HCT116 (cell line): ENCODE measurements around the gene ITPKB. TPM values are rescaled to one million over a fixed set of nuclear protein-coding genes. Genes with fewer than 3 reads are reported as not detected.

Experiments
- ATAC-seq: fragments of 200-7000 bp; cut with Tn5 transposase; 2 replicates; pipeline ENCODE4 v1.9.1; 2020; ENCODE audit warnings: mild to moderate bottlenecking, moderate library complexity
- BruUV-seq: library from RNA; stranded (reverse); fragments of 400-500 nt; replicated peaks from 2 replicates; lab custom pipeline; 2021; lab: Mats Ljungman, UMichigan
- CTCF ChIA-PET: fragments of 300-600 bp; sonication (Branson Sonifier 250); formaldehyde crosslinking; loops from one replicate; lab custom pipeline; 2021; ENCODE audit warnings: antibody characterized with exemption; lab: Charles Lee
- POLR2A ChIA-PET: fragments of 300-600, 350-600 bp; sonication (Branson Sonifier 250); formaldehyde crosslinking; loops from one replicate; lab custom pipeline; 2021; ENCODE audit warnings: antibody characterized with exemption; lab: Charles Lee
- RAD21 ChIA-PET, 2 experiments: fragments of 300-600 bp; sonication (Branson Sonifier 250); formaldehyde crosslinking; loops; one replicate each; lab custom pipeline; 2023; ENCODE audit warnings: low total read pairs in 2 of 2; ENCODE audit not compliant: uncharacterized antibody in 2 of 2, unreplicated experiment in 2 of 2, low non-redundant PET in 1 of 2; lab: Charles Lee
- DNase-seq: peaks from one replicate; pipeline ENCODE4 v3.0.0-alpha.2; 2010; ENCODE audit warnings: low read depth, low spot score
- H2AFZ ChIP-seq: fragments of 200-600 bp; shearing (Covaris generic), sonication (generic); 2 replicates; pipeline ENCODE4 v1.6.1; 2017; ENCODE audit warnings: low read depth, mixed run types, mixed read lengths, antibody characterized with exemption, low read length; ENCODE audit not compliant: poor library complexity, severe bottlenecking
- H3K27ac ChIP-seq: 2 replicates; pipeline ENCODE4 v1.5.1; 2012; ENCODE audit warnings: low read depth, low read length
- H3K27me3 ChIP-seq: fragments of 200-600 bp; sonication (generic); 2 replicates; pipeline ENCODE4 v1.6.1; 2016; ENCODE audit warnings: mixed run types, low read length, mixed read lengths; ENCODE audit not compliant: insufficient read depth
- H3K36me3 ChIP-seq, 2 experiments: fragments of 200-500 bp in 1 of 2; fragments of 200-600 bp in 1 of 2; sonication (Bioruptor generic) in 1 of 2; sonication (generic) in 1 of 2; 2 replicates each; pipeline versions ENCODE4 v1.5.1 to v1.6.1; 2014 to 2016; ENCODE audit warnings: low read length in 2 of 2, inconsistent platforms in 1 of 2, mixed read lengths in 1 of 2, mixed run types in 1 of 2; ENCODE audit not compliant: insufficient read depth in 2 of 2, control insufficient read depth in 1 of 2
- H3K4me1 ChIP-seq, 2 experiments: fragments of 200-600 bp in 1 of 2; sonication (generic) in 1 of 2; 2 replicates each; pipeline versions ENCODE4 v1.5.1 to v1.6.1; 2012 to 2017; ENCODE audit warnings: low read length in 2 of 2, inconsistent platforms in 1 of 2, mild to moderate bottlenecking in 1 of 2, mixed read lengths in 1 of 2, mixed run types in 1 of 2, moderate library complexity in 1 of 2; ENCODE audit not compliant: insufficient read depth in 2 of 2, control insufficient read depth in 1 of 2
- H3K4me2 ChIP-seq: fragments of 200-600 bp; sonication (generic); 2 replicates; pipeline ENCODE4 v1.6.1; 2017; ENCODE audit warnings: mixed run types, low read length, mixed read lengths
- H3K4me3 ChIP-seq, 2 experiments: fragments of 200-600 bp in 1 of 2; sonication (generic) in 1 of 2; replicated peaks in 1 of 2; 2 replicates each; pipeline ENCODE4 v1.5.1; 2011 to 2016; ENCODE audit warnings: low read length in 2 of 2, control low read depth in 1 of 2, low read depth in 1 of 2, mild to moderate bottlenecking in 1 of 2, mixed read lengths in 1 of 2, mixed run types in 1 of 2
- H3K79me2 ChIP-seq: fragments of 200-600 bp; sonication (generic); 2 replicates; pipeline ENCODE4 v1.6.1; 2017; ENCODE audit warnings: mild to moderate bottlenecking, mixed run types, low read length, moderate library complexity, mixed read lengths; ENCODE audit not compliant: insufficient read depth
- H3K9ac ChIP-seq: fragments of 200-600 bp; sonication (generic); 2 replicates; pipeline ENCODE4 v1.6.1; 2016; ENCODE audit warnings: low read length, mixed read lengths
- H3K9me2 ChIP-seq: fragments of 200-600 bp; sonication (generic), shearing (Covaris generic); 2 replicates; pipeline ENCODE4 v1.6.1; 2017; ENCODE audit warnings: mixed run types, mild to moderate bottlenecking, moderate library complexity; ENCODE audit not compliant: insufficient read depth
- H3K9me3 ChIP-seq, 2 experiments: fragments of 200-500 bp in 1 of 2; fragments of 200-600 bp in 1 of 2; sonication (Bioruptor generic) in 1 of 2; sonication (generic) in 1 of 2; 2 replicates each; pipeline ENCODE4 v1.6.1; 2014 to 2017; ENCODE audit warnings: low read length in 2 of 2, mixed read lengths in 2 of 2, inconsistent platforms in 1 of 2, low read depth in 1 of 2, mild to moderate bottlenecking in 1 of 2, mixed run types in 1 of 2, moderate library complexity in 1 of 2; ENCODE audit not compliant: control insufficient read depth in 1 of 2, insufficient read depth in 1 of 2
- H4K20me1 ChIP-seq: fragments of 200-600 bp; sonication (generic), shearing (Covaris generic); 2 replicates; pipeline ENCODE4 v1.6.1; 2017; ENCODE audit warnings: mixed run types, mild to moderate bottlenecking, moderate library complexity; ENCODE audit not compliant: insufficient read depth
- CBX3 ChIP-seq: IDR thresholded peaks from 2 replicates; pipeline ENCODE4 v1.6.1; 2012; ENCODE audit warnings: low read depth
- CEBPB ChIP-seq: IDR thresholded peaks from 2 replicates; pipeline ENCODE4 v1.6.1; 2012; ENCODE audit warnings: low read depth
- EGR1 ChIP-seq: IDR thresholded peaks from 2 replicates; pipeline ENCODE4 v1.6.1; 2012; ENCODE audit warnings: low read depth
- ELF1 ChIP-seq: IDR thresholded peaks from 2 replicates; pipeline ENCODE4 v1.6.1; 2012; ENCODE audit warnings: low read depth, borderline replicate concordance
- MAX ChIP-seq: IDR thresholded peaks from 2 replicates; pipeline ENCODE4 v1.6.1; 2012
- RAD21 ChIP-seq: IDR thresholded peaks from 2 replicates; pipeline ENCODE4 v1.6.1; 2012; ENCODE audit warnings: low read depth, mild to moderate bottlenecking
- SIN3A ChIP-seq: IDR thresholded peaks from 2 replicates; pipeline ENCODE4 v1.6.1; 2012; ENCODE audit warnings: low read depth
- SRF ChIP-seq: IDR thresholded peaks from 2 replicates; pipeline ENCODE4 v1.6.1; 2012; ENCODE audit warnings: low read depth
- TCF7L2 ChIP-seq: IDR thresholded peaks from 2 replicates; pipeline ENCODE4 v1.7.0; 2011; ENCODE audit warnings: borderline replicate concordance, inconsistent platforms; ENCODE audit not compliant: insufficient read depth, insufficient read length; ENCODE audit errors: extremely low read depth
- YY1 ChIP-seq: IDR thresholded peaks from 2 replicates; pipeline ENCODE4 v1.6.1; 2011; ENCODE audit warnings: low read length, low read depth, moderate library complexity, mild to moderate bottlenecking; ENCODE audit not compliant: insufficient replicate concordance; ENCODE audit errors: extremely low read depth
- intact Hi-C: fragments of 100-400 bp; cut with micrococcal nuclease; formaldehyde crosslinking; loops from 2 replicates; pipeline ENCODE4 v1.10.0; 2022
- total RNA-seq: library from RNA; stranded (reverse); gene quantifications from one replicate; pipeline ENCODE4 v1.2.1, GENCODE V29; 2021; ENCODE audit not compliant: unreplicated experiment

The ITPKB gene
- total RNA-seq, 1 experiment from 2014 or later = 4.4 TPM

DNA sequence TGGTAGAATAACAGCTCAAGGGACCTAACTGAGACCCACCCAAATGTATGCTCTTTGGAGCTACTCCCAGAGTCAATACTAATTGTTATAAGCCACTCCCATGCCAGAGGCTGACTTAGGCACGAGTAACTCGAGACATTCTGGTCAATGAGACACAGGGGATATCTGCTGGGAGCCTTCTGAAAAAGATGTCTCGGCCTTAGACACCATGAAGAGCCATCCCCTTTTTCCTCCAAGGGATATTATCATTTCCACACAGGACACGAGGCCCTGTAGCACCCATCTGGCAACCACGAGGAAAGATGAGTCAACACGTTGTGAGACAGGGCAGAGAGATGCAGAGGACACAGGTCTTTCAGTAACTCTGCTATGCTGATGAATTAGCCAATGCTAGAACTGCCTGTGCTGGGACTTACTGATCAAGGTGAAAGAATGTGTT, 30.7 kb downstream of the ITPKB start:
- Histone ChIP-seq H2AFZ (no peak overlapping the region), H3K9me3 (no peaks in the 10 kb centered on the region), H3K27ac (no peak overlapping the region), H3K79me2 (no peaks in the 10 kb centered on the region), H3K4me2 (peak overlapping the region; percentile 3), H3K4me1 (peaks cover 6 to 17% of the 10 kb centered on the region in 2 experiments; a peak in 3 of 4 replicates), H3K4me3 (no peak overlapping the region), H3K9me2 (no peaks in the 10 kb centered on the region), H4K20me1 (no peaks in the 10 kb centered on the region), H3K27me3 (no peaks in the 10 kb centered on the region), H3K9ac (no peak overlapping the region), H3K36me3 (no peaks in the 10 kb centered on the region)
- DNase-seq (no peak), ATAC-seq (peak; percentile 61)
- BruUV-seq = no TSS peak
- TF ChIP-seq CEBPB (no peak), MAX (0 out of 2 replicates have a peak, but pooled peaks have one; percentile 15), ELF1 (no peak)
- POLR2A ChIA-PET = no interaction called here
- RAD21 ChIA-PET = no interaction called here
- intact Hi-C loops = no loop called here
- CTCF ChIA-PET = no interaction called here

GRCh38 chr1:226706684-226707083, 32.4 kb downstream of the ITPKB start:
- H3K9me2 ChIP-seq = no peaks in the 10 kb centered on the region
- ChIA-PET CTCF (no interaction called here), POLR2A (no interaction called here), RAD21 (interaction anchor here in 1 of 2 experiments (0.6 kb wide), 1 partner anchor 88 kb away, joined by 3 read pairs; no protein-coding TSS in a partner anchor)
- no peaks in the 10 kb centered on the region for H3K27me3 ChIP-seq
- H4K20me1 ChIP-seq = no peaks in the 10 kb centered on the region
- no peaks in the 10 kb centered on the region for H3K79me2 ChIP-seq
- H3K9ac ChIP-seq = no peak overlapping the region
- H3K36me3 ChIP-seq = no peaks in the 10 kb centered on the region
- no peak for ATAC-seq
- H2AFZ ChIP-seq = no peak overlapping the region
- H3K4me3 ChIP-seq = no peak overlapping the region
- BruUV-seq = no TSS peak
- intact Hi-C loops = no loop called here
- no peak overlapping the region for H3K27ac ChIP-seq
- no peak overlapping the region for H3K4me2 ChIP-seq
- no peak for TF ChIP-seq CBX3
- no peak for TF ChIP-seq RAD21
- TF ChIP-seq CEBPB = no peak
- no peak for TF ChIP-seq SRF
- no peak for TF ChIP-seq TCF7L2
- TF ChIP-seq YY1 = no peak
- TF ChIP-seq EGR1 = no peak
- no peak for TF ChIP-seq SIN3A
- DNase-seq = no peak
- H3K9me3 ChIP-seq = no peaks in the 10 kb centered on the region
- peaks cover 6 to 17% of the 10 kb centered on the region in 2 experiments; a peak in 3 of 4 replicates for H3K4me1 ChIP-seq
